ENCODE data around the gene ASTN2.

ASTN2 gene

GRCh38 chr9:116821633-116822229, 593.1 kb downstream of the ASTN2 start:
- H3K36me3 ChIP-seq (ENCODE audit: insufficient read depth, low read length): no peaks in the 10 kb centered on the region
- H3K9ac ChIP-seq (ENCODE audit: low read length): no peak overlapping the region
- H3K27me3 ChIP-seq (ENCODE audit: control insufficient read depth in 1 of 2, insufficient read depth in 2 of 2, low read length in 2 of 2): no peaks in the 10 kb centered on the region
- no peaks in the 10 kb centered on the region for H3K9me3 ChIP-seq (ENCODE audit: low read length)
- H3K4me1 ChIP-seq (ENCODE audit: insufficient read depth, low read length): no peaks in the 10 kb centered on the region
- H3K27ac ChIP-seq (ENCODE audit: low read depth, low read length): no peak overlapping the region
- no peak overlapping the region for H3K4me3 ChIP-seq (ENCODE audit: low read depth in 1 of 2, low read length in 2 of 2)

GRCh38 chr9:116819116-116819515, 595.7 kb downstream of the ASTN2 start:
- no peaks in the 10 kb centered on the region for H3K4me1 ChIP-seq (ENCODE audit: insufficient read depth, low read length)
- no peak overlapping the region for H3K27ac ChIP-seq (ENCODE audit: low read depth, low read length)
- no peak overlapping the region for H3K9ac ChIP-seq (ENCODE audit: low read length)
- H3K27me3 ChIP-seq (ENCODE audit: control insufficient read depth in 1 of 2, insufficient read depth in 2 of 2, low read length in 2 of 2): no peaks in the 10 kb centered on the region
- no peak overlapping the region for H3K4me3 ChIP-seq (ENCODE audit: low read depth in 1 of 2, low read length in 2 of 2)
- no peaks in the 10 kb centered on the region for H3K36me3 ChIP-seq (ENCODE audit: insufficient read depth, low read length)
- H3K9me3 ChIP-seq (ENCODE audit: low read length): no peaks in the 10 kb centered on the region

- no peaks in the 10 kb centered on the region for H3K4me1 ChIP-seq (ENCODE audit: insufficient read depth, low read length)
- H3K9ac ChIP-seq (ENCODE audit: low read length): no peak overlapping the region
- no peaks in the 10 kb centered on the region for H3K9me3 ChIP-seq (ENCODE audit: low read length)
- H3K27me3 ChIP-seq (ENCODE audit: control insufficient read depth in 1 of 2, insufficient read depth in 2 of 2, low read length in 2 of 2): no peaks in the 10 kb centered on the region
- no peaks in the 10 kb centered on the region for H3K36me3 ChIP-seq (ENCODE audit: insufficient read depth, low read length)
- H3K27ac ChIP-seq (ENCODE audit: low read depth, low read length): no peak overlapping the region
- no peak overlapping the region for H3K4me3 ChIP-seq (ENCODE audit: low read depth in 1 of 2, low read length in 2 of 2)
Measured at GRCh38 chr9:116817762-116818161, 597.1 kb downstream of the ASTN2 start.

GRCh38 chr9:116816484-116816883, 598.4 kb downstream of the ASTN2 start:
- H3K4me1 ChIP-seq (ENCODE audit: insufficient read depth, low read length): no peaks in the 10 kb centered on the region
- no peak overlapping the region for H3K27ac ChIP-seq (ENCODE audit: low read depth, low read length)
- no peaks in the 10 kb centered on the region for H3K9me3 ChIP-seq (ENCODE audit: low read length)
- no peak overlapping the region for H3K4me3 ChIP-seq (ENCODE audit: low read depth in 1 of 2, low read length in 2 of 2)
- H3K9ac ChIP-seq (ENCODE audit: low read length): no peak overlapping the region
- no peaks in the 10 kb centered on the region for H3K27me3 ChIP-seq (ENCODE audit: control insufficient read depth in 1 of 2, insufficient read depth in 2 of 2, low read length in 2 of 2)
- H3K36me3 ChIP-seq (ENCODE audit: insufficient read depth, low read length): no peaks in the 10 kb centered on the region

- Histone ChIP-seq H3K27ac (ENCODE audit: low read depth, low read length) (no peak overlapping the region), H3K36me3 (ENCODE audit: insufficient read depth, low read length) (no peaks in the 10 kb centered on the region), H3K4me1 (ENCODE audit: insufficient read depth, low read length) (no peaks in the 10 kb centered on the region), H3K4me3 (ENCODE audit: low read depth in 1 of 2, low read length in 2 of 2) (no peak overlapping the region), H3K9ac (ENCODE audit: low read length) (no peak overlapping the region), H3K27me3 (ENCODE audit: control insufficient read depth in 1 of 2, insufficient read depth in 2 of 2, low read length in 2 of 2) (no peaks in the 10 kb centered on the region), H3K9me3 (ENCODE audit: low read length) (no peaks in the 10 kb centered on the region)
Measured at GRCh38 chr9:116815835-116816234, 599.0 kb downstream of the ASTN2 start.

GRCh38 chr9:116813031-116813300, 601.9 kb downstream of the ASTN2 start:
- Histone ChIP-seq H3K36me3 (ENCODE audit: insufficient read depth, low read length) (no peaks in the 10 kb centered on the region), H3K27ac (ENCODE audit: low read depth, low read length) (no peak overlapping the region), H3K27me3 (ENCODE audit: control insufficient read depth in 1 of 2, insufficient read depth in 2 of 2, low read length in 2 of 2) (no peaks in the 10 kb centered on the region), H3K9me3 (ENCODE audit: low read length) (no peaks in the 10 kb centered on the region), H3K9ac (ENCODE audit: low read length) (no peak overlapping the region), H3K4me3 (ENCODE audit: low read depth in 1 of 2, low read length in 2 of 2) (no peak overlapping the region), H3K4me1 (ENCODE audit: insufficient read depth, low read length) (no peaks in the 10 kb centered on the region)

- Histone ChIP-seq H3K4me3 (ENCODE audit: low read depth in 1 of 2, low read length in 2 of 2) (no peak overlapping the region), H3K27me3 (ENCODE audit: control insufficient read depth in 1 of 2, insufficient read depth in 2 of 2, low read length in 2 of 2) (no peaks in the 10 kb centered on the region), H3K36me3 (ENCODE audit: insufficient read depth, low read length) (no peaks in the 10 kb centered on the region), H3K4me1 (ENCODE audit: insufficient read depth, low read length) (no peaks in the 10 kb centered on the region), H3K9ac (ENCODE audit: low read length) (no peak overlapping the region), H3K9me3 (ENCODE audit: low read length) (no peaks in the 10 kb centered on the region), H3K27ac (ENCODE audit: low read depth, low read length) (no peak overlapping the region)
Measured at GRCh38 chr9:116812231-116813030, 602.4 kb downstream of the ASTN2 start.

- H3K27ac ChIP-seq (ENCODE audit: low read depth, low read length): no peak overlapping the region
- H3K27me3 ChIP-seq (ENCODE audit: control insufficient read depth in 1 of 2, insufficient read depth in 2 of 2, low read length in 2 of 2): no peaks in the 10 kb centered on the region
- no peak overlapping the region for H3K9ac ChIP-seq (ENCODE audit: low read length)
- no peak overlapping the region for H3K4me3 ChIP-seq (ENCODE audit: low read depth in 1 of 2, low read length in 2 of 2)
- H3K36me3 ChIP-seq (ENCODE audit: insufficient read depth, low read length): no peaks in the 10 kb centered on the region
- H3K4me1 ChIP-seq (ENCODE audit: insufficient read depth, low read length): no peaks in the 10 kb centered on the region
- no peaks in the 10 kb centered on the region for H3K9me3 ChIP-seq (ENCODE audit: low read length)
Measured at GRCh38 chr9:116809656-116810055, 605.2 kb downstream of the ASTN2 start.

GRCh38 chr9:116806075-116806474, 608.8 kb downstream of the ASTN2 start:
- Histone ChIP-seq H3K27me3 (ENCODE audit: control insufficient read depth in 1 of 2, insufficient read depth in 2 of 2, low read length in 2 of 2) (no peaks in the 10 kb centered on the region), H3K4me1 (ENCODE audit: insufficient read depth, low read length) (no peaks in the 10 kb centered on the region), H3K9ac (ENCODE audit: low read length) (no peak overlapping the region), H3K9me3 (ENCODE audit: low read length) (no peaks in the 10 kb centered on the region), H3K36me3 (ENCODE audit: insufficient read depth, low read length) (no peaks in the 10 kb centered on the region), H3K4me3 (ENCODE audit: low read depth in 1 of 2, low read length in 2 of 2) (no peak overlapping the region), H3K27ac (ENCODE audit: low read depth, low read length) (no peak overlapping the region)

GRCh38 chr9:116800885-116801284, 614.0 kb downstream of the ASTN2 start:
- Histone ChIP-seq H3K4me3 (ENCODE audit: low read depth in 1 of 2, low read length in 2 of 2) (no peak overlapping the region), H3K4me1 (ENCODE audit: insufficient read depth, low read length) (no peaks in the 10 kb centered on the region), H3K36me3 (ENCODE audit: insufficient read depth, low read length) (no peaks in the 10 kb centered on the region), H3K9ac (ENCODE audit: low read length) (no peak overlapping the region), H3K27ac (ENCODE audit: low read depth, low read length) (no peak overlapping the region), H3K9me3 (ENCODE audit: low read length) (no peaks in the 10 kb centered on the region), H3K27me3 (ENCODE audit: control insufficient read depth in 1 of 2, insufficient read depth in 2 of 2, low read length in 2 of 2) (no peaks in the 10 kb centered on the region)

GRCh38 chr9:116800074-116800473, 614.8 kb downstream of the ASTN2 start:
- no peak overlapping the region for H3K27ac ChIP-seq (ENCODE audit: low read depth, low read length)
- H3K4me3 ChIP-seq (ENCODE audit: low read depth in 1 of 2, low read length in 2 of 2): no peak overlapping the region
- H3K9ac ChIP-seq (ENCODE audit: low read length): no peak overlapping the region
- no peaks in the 10 kb centered on the region for H3K9me3 ChIP-seq (ENCODE audit: low read length)
- H3K36me3 ChIP-seq (ENCODE audit: insufficient read depth, low read length): no peaks in the 10 kb centered on the region
- no peaks in the 10 kb centered on the region for H3K4me1 ChIP-seq (ENCODE audit: insufficient read depth, low read length)
- no peaks in the 10 kb centered on the region for H3K27me3 ChIP-seq (ENCODE audit: control insufficient read depth in 1 of 2, insufficient read depth in 2 of 2, low read length in 2 of 2)

GRCh38 chr9:116798521-116798920, 616.3 kb downstream of the ASTN2 start:
- H3K9ac ChIP-seq (ENCODE audit: low read length): no peak overlapping the region
- H3K27me3 ChIP-seq (ENCODE audit: control insufficient read depth in 1 of 2, insufficient read depth in 2 of 2, low read length in 2 of 2): no peaks in the 10 kb centered on the region
- no peaks in the 10 kb centered on the region for H3K9me3 ChIP-seq (ENCODE audit: low read length)
- no peak overlapping the region for H3K4me3 ChIP-seq (ENCODE audit: low read depth in 1 of 2, low read length in 2 of 2)
- H3K27ac ChIP-seq (ENCODE audit: low read depth, low read length): no peak overlapping the region
- H3K4me1 ChIP-seq (ENCODE audit: insufficient read depth, low read length): no peaks in the 10 kb centered on the region
- H3K36me3 ChIP-seq (ENCODE audit: insufficient read depth, low read length): no peaks in the 10 kb centered on the region

Measured in muscle layer of colon (tissue), 2 donors.